WTC11 (cell line): ENCODE results near the gene SPECC1L.

ENCODE experiments used
- JUN ChIP-seq: sonication (generic); formaldehyde crosslinking; IDR thresholded peaks from 2 replicates; pipeline ENCODE4 v1.8.0; 2023; ENCODE audit warnings: mild to moderate bottlenecking, missing genetic modification reagents
- TEAD4 ChIP-seq: sonication (generic); formaldehyde crosslinking; IDR thresholded peaks from 2 replicates; pipeline ENCODE4 v1.8.0; 2022; ENCODE audit warnings: mild to moderate bottlenecking, missing genetic modification reagents
- ZNF121 ChIP-seq: sonication (generic); formaldehyde crosslinking; IDR thresholded peaks from 2 replicates; pipeline ENCODE4 v1.8.0; 2023; ENCODE audit warnings: missing genetic modification reagents
- TF ChIP-seq, protein P1 (sequence below): fragments of 200-600 bp; IDR thresholded peaks from 2 replicates; pipeline ENCODE4 v1.8.0; 2022; ENCODE audit warnings: antibody characterized with exemption
- TF ChIP-seq, protein P2 (sequence below): fragments of 250-450 bp; sonication (Bioruptor Pico); conservative IDR thresholded peaks from 2 replicates; pipeline ENCODE4 v1.9.0; 2021; ENCODE audit warnings: mild to moderate bottlenecking
- TF ChIP-seq, protein P3 (sequence below): sonication (generic); formaldehyde crosslinking; IDR thresholded peaks from 2 replicates; pipeline ENCODE4 v1.8.0; 2022; ENCODE audit warnings: mild to moderate bottlenecking, missing genetic modification reagents

DNA sequence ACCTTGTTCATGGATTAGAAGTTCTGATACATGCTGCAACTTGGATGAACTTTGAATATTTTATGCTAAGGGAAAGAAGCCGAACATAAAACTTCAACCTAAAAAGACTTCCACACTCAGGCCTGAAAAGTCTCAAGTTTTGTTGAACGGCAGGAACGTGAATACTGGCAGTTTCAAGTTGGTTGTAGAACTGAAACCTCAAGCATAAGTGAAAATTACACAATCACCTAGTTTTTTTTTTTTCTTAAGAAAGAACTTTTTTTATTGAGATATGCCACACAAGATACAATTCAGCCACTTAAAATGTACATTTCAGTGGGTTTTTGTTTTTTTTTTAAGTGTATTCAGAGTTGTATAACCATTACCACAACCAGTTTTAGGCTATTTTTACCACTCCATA is 106.0 kb downstream of the SPECC1L start:
- TF ChIP-seq, protein P1, sequence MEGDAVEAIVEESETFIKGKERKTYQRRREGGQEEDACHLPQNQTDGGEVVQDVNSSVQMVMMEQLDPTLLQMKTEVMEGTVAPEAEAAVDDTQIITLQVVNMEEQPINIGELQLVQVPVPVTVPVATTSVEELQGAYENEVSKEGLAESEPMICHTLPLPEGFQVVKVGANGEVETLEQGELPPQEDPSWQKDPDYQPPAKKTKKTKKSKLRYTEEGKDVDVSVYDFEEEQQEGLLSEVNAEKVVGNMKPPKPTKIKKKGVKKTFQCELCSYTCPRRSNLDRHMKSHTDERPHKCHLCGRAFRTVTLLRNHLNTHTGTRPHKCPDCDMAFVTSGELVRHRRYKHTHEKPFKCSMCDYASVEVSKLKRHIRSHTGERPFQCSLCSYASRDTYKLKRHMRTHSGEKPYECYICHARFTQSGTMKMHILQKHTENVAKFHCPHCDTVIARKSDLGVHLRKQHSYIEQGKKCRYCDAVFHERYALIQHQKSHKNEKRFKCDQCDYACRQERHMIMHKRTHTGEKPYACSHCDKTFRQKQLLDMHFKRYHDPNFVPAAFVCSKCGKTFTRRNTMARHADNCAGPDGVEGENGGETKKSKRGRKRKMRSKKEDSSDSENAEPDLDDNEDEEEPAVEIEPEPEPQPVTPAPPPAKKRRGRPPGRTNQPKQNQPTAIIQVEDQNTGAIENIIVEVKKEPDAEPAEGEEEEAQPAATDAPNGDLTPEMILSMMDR = no peak
- TF ChIP-seq, protein P2, sequence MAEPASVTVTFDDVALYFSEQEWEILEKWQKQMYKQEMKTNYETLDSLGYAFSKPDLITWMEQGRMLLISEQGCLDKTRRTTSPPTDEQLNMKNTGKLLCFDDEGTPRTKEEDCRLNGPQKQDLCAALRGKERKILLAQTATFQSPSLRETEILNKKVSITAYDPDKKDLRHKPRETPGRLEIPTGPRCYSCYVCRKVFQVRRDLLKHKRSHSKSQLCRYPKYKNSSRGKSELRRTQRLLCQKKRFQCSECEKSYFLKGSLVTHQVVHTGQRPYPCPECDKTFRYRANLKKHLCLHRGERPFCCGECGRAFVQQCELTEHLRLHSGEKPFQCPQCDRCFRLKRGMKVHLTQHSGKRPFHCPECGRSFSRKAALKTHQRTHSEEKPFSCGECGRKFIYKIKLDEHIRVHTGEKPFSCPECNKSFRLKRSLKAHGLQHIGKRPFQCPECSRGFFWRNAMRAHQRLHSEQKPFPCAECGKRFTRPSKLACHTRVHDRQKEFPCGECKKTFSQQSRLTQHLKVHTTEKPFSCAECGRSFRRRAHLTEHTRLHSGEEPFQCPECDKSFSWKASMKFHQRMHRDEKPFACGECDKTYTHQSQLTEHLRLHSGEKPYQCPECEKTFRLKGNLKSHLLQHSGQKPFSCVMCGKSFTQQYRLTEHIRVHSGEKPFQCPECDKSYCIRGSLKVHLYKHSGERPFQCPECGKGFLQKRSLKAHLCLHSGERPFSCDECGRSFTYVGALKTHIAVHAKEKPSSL = no peak
- TF ChIP-seq JUN (CRISPR knock-in tag) (no peak), ZNF121 (CRISPR knock-in tag) (no peak), TEAD4 (CRISPR knock-in tag) (no peak)
- TF ChIP-seq, protein P3, sequence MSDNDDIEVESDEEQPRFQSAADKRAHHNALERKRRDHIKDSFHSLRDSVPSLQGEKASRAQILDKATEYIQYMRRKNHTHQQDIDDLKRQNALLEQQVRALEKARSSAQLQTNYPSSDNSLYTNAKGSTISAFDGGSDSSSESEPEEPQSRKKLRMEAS (CRISPR knock-in tag) = no peak
